ENCODE data around the gene PITX3.

Gene PITX3

GRCh38 chr10:102188298-102188940 is 52.9 kb downstream of the PITX3 start:
- Histone ChIP-seq H3K9me3 (ENCODE audit: control extremely low read depth in 1 of 5, control insufficient read depth in 4 of 5, insufficient read depth in 2 of 5, low read depth in 1 of 5, low read length in 4 of 5) (peaks cover 0 to 18% (median 11%) of the 10 kb centered on the region in 5 experiments), H3K27me3 (replicated peaks in 2 of 5; ENCODE audit: control insufficient read depth in 4 of 5, insufficient read depth in 5 of 5, low read length in 4 of 5) (no peaks in the 10 kb centered on the region), H3K36me3 (ENCODE audit: control insufficient read depth in 4 of 4, insufficient read depth in 4 of 4, low read length in 3 of 4) (no peaks in the 10 kb centered on the region), H3K4me1 (ENCODE audit: control extremely low read depth in 1 of 4, control insufficient read depth in 4 of 4, insufficient read depth in 4 of 4, low read length in 3 of 4) (peaks cover 0 to 2% (median 0%) of the 10 kb centered on the region in 4 experiments), H3K4me3 (ENCODE audit: control insufficient read depth in 1 of 7, extremely low read depth in 1 of 7, insufficient read depth in 4 of 7, low read depth in 2 of 7, low read length in 6 of 7) (no peak overlapping the region), H3K27ac (ENCODE audit: insufficient read depth in 1 of 2, low read depth in 1 of 2, low read length in 2 of 2, poor library complexity in 1 of 2, severe bottlenecking in 2 of 2) (no peak overlapping the region)
- ChIA-PET CTCF (interaction anchor here (1.2 kb wide), 1 partner anchor 41 kb away, joined by 4 read pairs; no protein-coding TSS in a partner anchor), POLR2A (no interaction called here)
- DNase-seq: no peak
- WGBS (ENCODE audit: insufficient coverage): 100% methylated on average over 3 of the region's 3 CpGs

GRCh38 chr10:102185811-102186527 is 55.3 kb downstream of the PITX3 start:
- Histone ChIP-seq H3K4me3 (ENCODE audit: control insufficient read depth in 1 of 7, extremely low read depth in 1 of 7, insufficient read depth in 4 of 7, low read depth in 2 of 7, low read length in 6 of 7) (no peak overlapping the region), H3K27ac (ENCODE audit: insufficient read depth in 1 of 2, low read depth in 1 of 2, low read length in 2 of 2, poor library complexity in 1 of 2, severe bottlenecking in 2 of 2) (no peak overlapping the region), H3K27me3 (replicated peaks in 2 of 5; ENCODE audit: control insufficient read depth in 4 of 5, insufficient read depth in 5 of 5, low read length in 4 of 5) (no peaks in the 10 kb centered on the region), H3K9me3 (ENCODE audit: control extremely low read depth in 1 of 5, control insufficient read depth in 4 of 5, insufficient read depth in 2 of 5, low read depth in 1 of 5, low read length in 4 of 5) (peaks cover 0 to 6% (median 3%) of the 10 kb centered on the region in 5 experiments), H3K4me1 (ENCODE audit: control extremely low read depth in 1 of 4, control insufficient read depth in 4 of 4, insufficient read depth in 4 of 4, low read length in 3 of 4) (peaks cover 0 to 2% (median 0%) of the 10 kb centered on the region in 4 experiments), H3K36me3 (ENCODE audit: control insufficient read depth in 4 of 4, insufficient read depth in 4 of 4, low read length in 3 of 4) (no peaks in the 10 kb centered on the region)
- 94% methylated on average over 4 of the region's 15 CpGs for WGBS (ENCODE audit: insufficient coverage)
- DNase-seq: no peak
- CTCF ChIA-PET: no interaction called here
- POLR2A ChIA-PET: interaction anchor here (1.0 kb wide), 1 partner anchor 225 kb away, joined by 3 read pairs; no protein-coding TSS in a partner anchor

GRCh38 chr10:102185272-102185671 is 56.0 kb downstream of the PITX3 start:
- H3K27me3 ChIP-seq (replicated peaks in 2 of 5; ENCODE audit: control insufficient read depth in 4 of 5, insufficient read depth in 5 of 5, low read length in 4 of 5): no peaks in the 10 kb centered on the region
- DNase-seq: no peak
- ChIA-PET POLR2A (no interaction called here), CTCF (no interaction called here)
- 93% methylated on average over 2 of the region's 2 CpGs for WGBS (ENCODE audit: insufficient coverage)
- H3K4me1 ChIP-seq (ENCODE audit: control extremely low read depth in 1 of 4, control insufficient read depth in 4 of 4, insufficient read depth in 4 of 4, low read length in 3 of 4): peaks cover 0 to 2% (median 0%) of the 10 kb centered on the region in 4 experiments
- H3K9me3 ChIP-seq (ENCODE audit: control extremely low read depth in 1 of 5, control insufficient read depth in 4 of 5, insufficient read depth in 2 of 5, low read depth in 1 of 5, low read length in 4 of 5): peaks cover 0 to 6% (median 3%) of the 10 kb centered on the region in 5 experiments
- no peak overlapping the region for H3K27ac ChIP-seq (ENCODE audit: insufficient read depth in 1 of 2, low read depth in 1 of 2, low read length in 2 of 2, poor library complexity in 1 of 2, severe bottlenecking in 2 of 2)
- no peaks in the 10 kb centered on the region for H3K36me3 ChIP-seq (ENCODE audit: control insufficient read depth in 4 of 4, insufficient read depth in 4 of 4, low read length in 3 of 4)
- no peak overlapping the region for H3K4me3 ChIP-seq (ENCODE audit: control insufficient read depth in 1 of 7, extremely low read depth in 1 of 7, insufficient read depth in 4 of 7, low read depth in 2 of 7, low read length in 6 of 7)

GRCh38 chr10:102184606-102185005 is 56.7 kb downstream of the PITX3 start:
- Histone ChIP-seq H3K9me3 (ENCODE audit: control extremely low read depth in 1 of 5, control insufficient read depth in 4 of 5, insufficient read depth in 2 of 5, low read depth in 1 of 5, low read length in 4 of 5) (peaks cover 0 to 4% (median 3%) of the 10 kb centered on the region in 5 experiments), H3K36me3 (ENCODE audit: control insufficient read depth in 4 of 4, insufficient read depth in 4 of 4, low read length in 3 of 4) (no peaks in the 10 kb centered on the region), H3K27me3 (replicated peaks in 2 of 5; ENCODE audit: control insufficient read depth in 4 of 5, insufficient read depth in 5 of 5, low read length in 4 of 5) (peaks cover 0 to under 1% (median 0%) of the 10 kb centered on the region in 5 experiments), H3K4me3 (ENCODE audit: control insufficient read depth in 1 of 7, extremely low read depth in 1 of 7, insufficient read depth in 4 of 7, low read depth in 2 of 7, low read length in 6 of 7) (no peak overlapping the region), H3K4me1 (ENCODE audit: control extremely low read depth in 1 of 4, control insufficient read depth in 4 of 4, insufficient read depth in 4 of 4, low read length in 3 of 4) (peaks cover 0 to 2% (median 0%) of the 10 kb centered on the region in 4 experiments), H3K27ac (ENCODE audit: insufficient read depth in 1 of 2, low read depth in 1 of 2, low read length in 2 of 2, poor library complexity in 1 of 2, severe bottlenecking in 2 of 2) (no peak overlapping the region)
- WGBS (ENCODE audit: insufficient coverage): 83% methylated on average over 2 of the region's 2 CpGs
- ChIA-PET CTCF (interaction anchor here (0.6 kb wide), 1 partner anchor 16 kb away, joined by 3 read pairs; no protein-coding TSS in a partner anchor), POLR2A (no interaction called here)
- DNase-seq: no peak

Measured in common myeloid progenitor, CD34-positive (primary cell).